Activated CD8-positive, alpha-beta memory T cell treated with anti-CD3 and anti-CD28 coated beads, Interleukin-2, amount 50 U/mL, for 1 hour (primary cell): ENCODE measurements around the gene BPIFA2.
"Not testable (repeated sequence)": the region's sequence is repeated elsewhere in the genome, so short reads cannot be mapped to it uniquely, and the experiment has no call there.

Experiments used
- DNase-seq: peaks from one replicate; pipeline ENCODE4 v3.0.0-alpha.2; 2020; ENCODE audit errors: extremely low read depth

Gene BPIFA2

DNA sequence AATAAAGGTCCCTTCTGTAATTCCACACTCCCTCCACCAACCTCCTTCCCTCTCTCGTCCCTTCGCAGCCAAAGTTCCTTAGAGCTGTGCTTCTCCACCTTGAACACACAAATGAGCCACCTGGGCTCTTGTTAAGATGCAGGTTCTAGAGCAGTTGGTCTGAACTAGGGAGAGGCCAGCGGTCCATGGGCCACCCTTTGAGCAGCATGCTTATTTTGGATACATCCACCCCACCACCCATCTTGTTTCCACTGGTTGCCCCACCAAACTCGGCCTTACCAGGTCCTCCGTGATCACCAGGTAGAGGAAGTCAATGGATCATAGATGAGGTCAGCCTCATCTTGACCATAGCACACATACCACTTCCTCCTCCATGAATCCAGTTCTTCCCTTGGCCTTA is 7.3 kb upstream of the BPIFA2 start:
- DNase-seq, result no peak

- DNase-seq, result no peak
Measured at GRCh38 chr20:33162313-33162712, 5.6 kb upstream of the BPIFA2 start.

- no peak for DNase-seq
Measured at GRCh38 chr20:33162753-33163152, 5.2 kb upstream of the BPIFA2 start.

GRCh38 chr20:33163856-33164762 is 3.9 kb upstream of the BPIFA2 start:
- no peak for DNase-seq

DNA sequence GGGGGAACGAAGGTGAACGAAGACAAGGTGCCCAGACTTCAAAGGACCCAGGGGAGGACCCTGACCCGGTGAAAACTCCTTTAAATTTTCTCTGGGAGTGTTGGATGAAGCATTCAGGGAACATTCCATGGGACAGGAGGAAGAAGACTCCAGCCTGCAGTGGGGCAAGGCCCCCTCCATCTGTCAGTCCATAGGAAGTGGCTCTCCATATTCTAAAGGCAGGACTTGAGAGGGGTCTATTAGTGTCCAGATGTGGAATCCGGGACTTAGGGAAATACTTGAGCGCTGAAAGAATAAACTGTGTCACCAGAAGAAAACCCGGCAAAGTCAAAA is 3.2 kb upstream of the BPIFA2 start:
- DNase-seq, result no peak

DNA sequence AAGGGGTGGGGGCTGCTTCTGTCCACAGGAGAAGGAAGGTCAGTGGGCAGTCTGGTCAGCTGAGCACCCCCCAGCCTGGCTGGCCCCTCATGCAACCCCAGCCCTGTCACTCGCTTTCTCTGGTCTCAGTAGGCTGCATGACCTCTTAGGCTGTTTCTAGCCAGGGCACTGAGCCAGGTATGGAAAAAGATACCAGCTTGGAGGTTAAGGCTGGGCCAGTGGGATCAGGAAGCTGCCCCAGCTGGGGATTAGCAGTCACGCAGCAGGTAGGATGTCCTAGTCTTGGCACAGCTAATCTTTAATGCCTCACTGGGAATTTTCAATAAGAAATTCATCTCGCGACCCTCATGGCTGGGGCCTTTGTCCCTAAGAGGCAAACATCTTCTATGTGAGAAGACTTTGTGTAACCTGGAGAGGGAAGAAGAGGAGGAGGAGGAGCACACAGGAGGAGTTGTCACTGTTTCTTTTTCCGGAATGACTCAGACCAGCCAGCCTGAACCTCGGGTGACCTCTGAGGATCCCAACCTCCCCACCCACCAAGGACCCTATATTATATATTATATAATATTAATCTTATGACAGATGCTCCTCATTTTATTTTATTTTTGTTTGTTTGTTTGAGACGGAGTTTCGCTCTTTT is 2.4 kb upstream of the BPIFA2 start:
- DNase-seq, result no peak

GRCh38 chr20:33166533-33167113 is 1.3 kb upstream of the BPIFA2 start:
- DNase-seq, result no peak

GRCh38 chr20:33169176-33169794 is 1.3 kb downstream of the BPIFA2 start:
- no peak for DNase-seq

- no peak for DNase-seq
Measured at GRCh38 chr20:33172781-33173180, 4.8 kb downstream of the BPIFA2 start.

DNA sequence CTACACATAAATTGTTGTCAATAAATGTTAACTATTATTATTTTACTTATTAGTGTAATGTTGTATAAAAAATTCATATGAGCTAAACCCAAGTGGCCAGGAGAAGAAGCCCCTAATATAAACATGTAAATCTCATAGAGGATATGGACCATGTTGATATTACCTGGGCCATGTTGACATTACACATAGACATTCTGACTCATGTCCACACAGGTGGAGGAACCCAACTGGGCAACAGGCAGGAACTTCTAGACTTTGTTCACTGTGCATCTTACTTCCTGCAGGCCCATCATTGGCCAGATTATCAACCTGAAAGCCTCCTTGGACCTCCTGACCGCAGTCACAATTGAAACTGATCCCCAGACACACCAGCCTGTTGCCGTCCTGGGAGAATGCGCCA is 7.2 kb downstream of the BPIFA2 start:
- no peak for DNase-seq

DNA sequence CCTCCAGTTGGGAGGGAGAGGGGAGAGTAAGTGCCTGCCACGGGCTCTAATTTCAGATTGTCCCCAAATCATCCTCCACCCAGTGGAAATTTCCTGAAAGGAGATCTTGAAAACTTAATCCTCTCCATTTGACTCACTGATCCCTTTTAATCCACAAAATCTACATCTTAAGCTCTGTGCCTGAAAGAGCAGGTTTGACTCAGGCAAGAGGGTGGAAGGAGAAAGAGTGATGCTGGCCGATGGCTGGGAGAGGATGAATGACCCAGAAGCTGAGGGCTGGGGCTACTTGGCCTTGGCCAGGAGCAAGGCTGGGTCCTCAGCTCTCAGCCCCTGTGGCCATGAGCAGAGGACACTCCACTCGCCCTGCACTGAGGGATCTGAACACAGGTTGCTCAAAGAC is 8.1 kb downstream of the BPIFA2 start:
- DNase-seq, result no peak

DNA sequence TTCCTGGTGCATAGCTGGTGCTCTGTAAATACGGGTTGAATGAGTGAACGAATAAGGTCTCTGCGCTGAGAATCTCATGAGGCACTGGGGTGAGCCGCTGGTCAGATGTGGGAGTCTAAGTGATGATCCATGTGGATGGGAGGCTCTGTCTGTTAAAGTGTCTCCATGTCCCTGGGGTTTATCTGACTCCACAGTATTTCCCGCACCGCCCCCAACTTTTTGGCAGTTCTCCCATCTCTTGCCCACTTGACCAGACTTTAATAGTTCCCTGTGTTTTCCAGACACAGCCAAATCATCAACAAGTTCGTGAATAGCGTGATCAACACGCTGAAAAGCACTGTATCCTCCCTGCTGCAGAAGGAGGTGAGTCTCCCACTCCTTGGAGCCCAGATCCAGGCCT is 9.9 kb downstream of the BPIFA2 start:
- DNase-seq, result no peak

- DNase-seq, result no peak
Measured at GRCh38 chr20:33178726-33179125, 10.8 kb downstream of the BPIFA2 start.

- no peak for DNase-seq
Measured at GRCh38 chr20:33180169-33180568, 12.2 kb downstream of the BPIFA2 start.

DNA sequence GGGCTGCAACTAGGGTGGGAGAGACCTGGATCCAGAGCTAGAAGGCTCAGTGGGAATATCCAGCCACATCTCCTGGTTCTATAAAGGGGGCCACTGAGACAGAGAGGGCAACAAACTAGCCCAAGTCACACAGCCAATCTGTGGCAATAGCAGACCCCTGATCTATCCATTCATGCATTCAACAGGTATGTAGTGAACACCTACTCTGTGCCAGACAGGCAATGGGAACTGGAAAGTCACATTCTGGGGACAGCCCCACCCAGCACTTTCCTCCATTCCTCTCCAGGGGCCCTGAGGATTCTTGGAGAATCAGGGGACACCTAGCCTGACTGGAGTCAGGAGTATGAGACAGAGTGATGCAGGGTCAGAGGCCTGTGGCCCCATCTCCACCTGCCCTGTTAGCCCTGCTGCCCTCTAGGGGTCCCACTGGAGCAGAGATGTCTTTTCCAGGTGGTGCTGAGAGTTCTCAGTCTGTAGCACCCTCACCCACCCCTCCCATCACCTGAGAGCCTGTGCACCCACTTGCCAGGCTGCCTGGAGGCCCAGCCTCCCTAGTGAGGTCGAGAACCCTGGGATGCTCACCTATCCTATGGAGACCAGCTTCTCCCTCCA is 13.6 kb downstream of the BPIFA2 start:
- no peak for DNase-seq

GRCh38 chr20:33183312-33183711 is 15.4 kb downstream of the BPIFA2 start:
- DNase-seq, result no peak

DNA sequence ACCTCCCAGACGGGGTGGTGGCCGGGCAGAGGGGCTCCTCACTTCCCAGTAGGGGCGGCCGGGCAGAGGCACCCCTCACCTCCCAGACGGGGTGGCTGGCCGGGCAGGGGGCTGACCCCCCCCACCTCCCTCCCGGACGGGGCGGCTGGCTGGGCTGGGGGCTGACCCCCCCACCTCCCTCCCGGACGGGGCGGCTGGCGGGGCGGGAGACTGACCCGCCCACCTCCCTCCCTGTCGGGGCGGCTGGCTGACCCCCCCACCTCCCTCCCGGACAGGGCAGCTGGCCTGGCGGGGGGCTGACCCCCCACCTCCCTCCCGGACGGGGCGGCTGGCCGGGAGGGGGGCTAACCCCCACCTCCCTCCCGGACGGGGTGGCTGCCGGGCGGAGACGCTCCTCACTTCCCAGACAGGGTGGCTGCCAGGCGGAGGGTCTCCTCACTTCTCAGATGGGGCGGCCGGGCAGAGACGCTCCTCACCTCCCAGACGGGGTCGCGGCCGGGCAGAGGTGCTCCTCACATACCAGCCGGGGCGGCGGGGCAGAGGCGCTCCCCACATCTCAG is 17.2 kb downstream of the BPIFA2 start:
- DNase-seq, result not testable (repeated sequence)

- no peak for DNase-seq
Measured at GRCh38 chr20:33187491-33187890, 19.5 kb downstream of the BPIFA2 start.

- DNase-seq, result no peak
Measured at GRCh38 chr20:33188421-33188820, 20.5 kb downstream of the BPIFA2 start.

DNA sequence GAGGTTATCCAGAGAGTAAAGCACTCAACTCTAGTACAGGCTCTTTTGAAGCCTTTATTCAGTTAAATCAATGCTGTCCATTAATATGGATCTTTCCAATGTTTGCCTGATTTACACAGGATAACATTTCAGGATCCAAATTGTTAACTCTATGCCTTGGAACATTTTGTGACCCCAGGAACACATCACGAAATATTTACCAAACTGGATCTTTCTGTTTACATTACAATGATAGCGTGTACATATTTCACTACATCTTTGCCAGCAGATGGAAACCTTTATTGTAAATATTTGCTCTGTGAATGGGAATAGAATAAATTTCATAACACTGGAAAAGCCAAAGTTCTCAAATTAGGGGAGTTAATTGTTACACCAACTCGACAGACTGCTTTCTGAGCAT is 23.5 kb downstream of the BPIFA2 start:
- DNase-seq, result no peak

DNA sequence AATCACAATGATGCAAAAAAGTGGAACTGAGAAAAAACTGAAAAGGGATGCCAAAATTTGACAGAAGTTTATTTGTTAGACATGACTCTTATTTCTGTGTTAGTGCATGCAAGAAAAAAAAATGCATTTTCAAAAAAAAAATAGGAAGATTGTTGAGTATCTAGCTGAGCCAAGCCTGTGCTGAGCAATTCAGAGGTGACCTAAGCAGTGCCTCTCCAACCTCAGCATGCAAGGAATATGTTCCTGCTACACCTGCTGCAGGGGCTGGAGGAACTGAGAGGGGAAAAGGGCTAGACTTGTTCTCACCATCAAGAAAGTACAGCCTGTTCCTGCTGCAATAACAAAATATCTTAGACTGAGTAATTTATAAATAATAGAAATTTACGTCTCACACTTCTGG is 24.0 kb downstream of the BPIFA2 start:
- no peak for DNase-seq
